GM18508 (cell line): ENCODE measurements around the gene MCRIP1.
"Not testable (repeated sequence)": the region's sequence is repeated elsewhere in the genome, so short reads cannot be mapped to it uniquely, and the experiment has no call there.

Experiments
- ATAC-seq: cut with Tn5 transposase; IDR thresholded peaks from one replicate; pipeline ENCODE4 v1.9.1; 2021; ENCODE audit warnings: moderate number of reproducible peaks; ENCODE audit not compliant: insufficient read depth, unreplicated experiment

The MCRIP1 gene

GRCh38 chr17:81842725-81843504 lies 9.8 kb upstream of the MCRIP1 start:
- ATAC-seq: no peak

GRCh38 chr17:81842378-81842724 lies 9.3 kb upstream of the MCRIP1 start:
- no peak for ATAC-seq

GRCh38 chr17:81841866-81842265 lies 8.8 kb upstream of the MCRIP1 start:
- no peak for ATAC-seq

GRCh38 chr17:81840826-81841778 lies 8.0 kb upstream of the MCRIP1 start:
- ATAC-seq: no peak

DNA sequence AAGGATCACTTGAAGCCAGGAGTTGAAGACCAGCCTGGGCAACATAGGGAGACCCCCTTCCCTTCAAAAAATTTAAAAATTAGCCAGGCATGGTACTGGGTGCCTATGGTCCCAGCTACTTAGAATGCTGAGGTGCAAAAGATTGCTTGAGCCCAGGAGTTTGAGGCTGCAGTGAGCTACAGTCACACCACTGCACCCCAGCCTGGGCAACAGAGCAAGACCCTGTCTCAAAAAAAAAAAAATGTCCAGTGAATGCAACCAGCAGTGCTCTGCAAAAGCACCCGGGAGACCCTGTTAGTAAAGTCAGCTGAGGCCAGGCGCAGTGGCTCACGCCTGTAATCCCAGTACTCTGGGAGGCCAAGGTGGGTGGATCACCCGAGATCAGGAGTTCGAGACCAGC lies 7.0 kb upstream of the MCRIP1 start:
- ATAC-seq: not testable (repeated sequence)

GRCh38 chr17:81839301-81839700 lies 6.2 kb upstream of the MCRIP1 start:
- no peak for ATAC-seq

GRCh38 chr17:81838753-81839255 lies 5.7 kb upstream of the MCRIP1 start:
- no peak for ATAC-seq

GRCh38 chr17:81837641-81838040 lies 4.5 kb upstream of the MCRIP1 start:
- ATAC-seq: no peak

GRCh38 chr17:81834831-81835267 lies 1.8 kb upstream of the MCRIP1 start, which contains the start of gene PPP1R27:
TSS of gene PPP1R27 (minus strand) at chr17:81835050. CDS start at chr17:81834953, 97 bp downstream.
- ATAC-seq: no peak

GRCh38 chr17:81833921-81834830 lies 1.1 kb upstream of the MCRIP1 start:
- no peak for ATAC-seq

- no peak for ATAC-seq
Observed at GRCh38 chr17:81832608-81833159, 407 bp downstream of the MCRIP1 start.

- no peak for ATAC-seq
Observed at GRCh38 chr17:81831957-81832607, 1.0 kb downstream of the MCRIP1 start.

DNA sequence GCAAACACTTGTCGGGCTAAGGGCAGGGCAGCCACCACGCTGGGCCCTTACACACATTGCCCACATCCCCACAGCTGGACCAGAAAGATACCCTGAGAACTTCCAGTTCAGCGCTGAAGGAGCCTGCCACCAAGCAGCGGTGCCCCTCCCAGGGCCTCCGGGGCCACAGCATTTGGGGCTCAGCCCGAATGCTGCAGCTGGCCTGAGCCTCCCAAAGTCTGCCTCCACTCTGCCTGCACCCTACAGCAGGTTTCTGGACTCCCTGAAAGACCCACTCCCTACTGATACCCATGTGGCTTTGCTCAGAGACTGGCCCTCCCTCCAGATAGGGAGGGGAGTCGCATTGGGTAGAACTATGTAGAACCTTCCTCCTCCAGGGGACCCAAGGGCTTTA lies 1.5 kb downstream of the MCRIP1 start:
- ATAC-seq: no peak

GRCh38 chr17:81829858-81830257 lies 3.2 kb downstream of the MCRIP1 start:
- no peak for ATAC-seq

DNA sequence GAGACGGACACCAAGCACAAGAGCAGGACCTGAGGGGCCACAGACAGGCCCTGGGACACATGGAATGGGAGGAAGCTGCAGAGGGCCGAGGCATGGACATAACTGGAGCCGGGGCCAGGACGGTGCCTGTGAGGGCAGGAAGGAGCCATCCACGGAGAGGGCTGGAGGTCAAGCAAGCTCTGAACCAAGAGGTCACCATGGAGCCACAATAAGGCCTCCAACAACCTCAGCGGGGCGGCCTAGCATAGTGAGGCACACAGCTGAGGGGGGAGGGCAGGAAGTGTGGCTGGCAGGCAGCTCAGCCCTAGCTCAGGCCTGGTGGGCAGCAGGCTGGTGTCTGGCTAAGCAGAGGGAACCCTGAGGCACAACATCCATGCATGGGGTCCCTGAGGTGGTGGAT lies 4.4 kb downstream of the MCRIP1 start:
- no peak for ATAC-seq

- no peak for ATAC-seq
Observed at GRCh38 chr17:81825841-81826466, 7.1 kb downstream of the MCRIP1 start.

DNA sequence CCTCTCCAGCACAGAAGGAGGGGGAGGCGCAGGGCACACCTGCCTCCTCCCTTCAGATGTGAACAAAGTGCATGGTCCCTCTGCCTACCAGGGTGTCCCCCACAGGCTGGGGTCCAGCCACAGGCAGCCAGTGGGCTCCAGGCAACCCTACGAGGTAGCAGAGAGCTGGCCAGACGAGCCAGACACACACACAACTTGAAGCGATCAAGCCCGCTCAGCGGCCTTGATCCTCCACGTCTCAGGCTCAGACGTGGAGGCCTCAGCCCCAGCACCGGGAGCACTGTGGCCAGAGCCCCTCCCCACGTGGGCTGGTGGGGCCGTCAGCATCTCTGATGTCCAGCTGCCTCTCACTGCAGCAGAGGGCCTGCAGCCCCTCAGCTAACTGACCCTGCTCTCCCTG lies 8.5 kb downstream of the MCRIP1 start:
- no peak for ATAC-seq

- ATAC-seq: no peak
Observed at GRCh38 chr17:81823820-81824550, 9.1 kb downstream of the MCRIP1 start.
